Lower lobe of right lung (tissue), 2 donors: Measurements from ENCODE around the gene STIMATE. TPM values are rescaled to one million over a fixed set of nuclear protein-coding genes. Genes with fewer than 3 reads are reported as not detected.
A peak's percentile ranks its signal among the peaks of the same experiment; 100 is the strongest.

ENCODE experiments used
- ATAC-seq, 2 donors: fragments of 200-7000 bp; cut with Tn5 transposase; one replicate each; pipeline ENCODE4 v1.9.1; 2020 to 2022; ENCODE audit warnings: mild to moderate bottlenecking in 2 of 2, moderate library complexity in 2 of 2
- DNase-seq: peaks from one replicate; pipeline ENCODE4 v3.0.0-alpha.2; 2020
- H3K27ac ChIP-seq: fragments of 200-600 bp; one replicate; pipeline ENCODE4 v1.8.0; 2022
- H3K27me3 ChIP-seq: fragments of 200-600 bp; one replicate; pipeline ENCODE4 v1.8.0; 2022; ENCODE audit warnings: low read depth
- H3K36me3 ChIP-seq: fragments of 200-600 bp; one replicate; pipeline ENCODE4 v1.8.0; 2022; ENCODE audit warnings: mild to moderate bottlenecking
- H3K4me1 ChIP-seq: fragments of 200-600 bp; one replicate; pipeline ENCODE4 v1.8.0; 2022
- H3K4me3 ChIP-seq: fragments of 200-600 bp; one replicate; pipeline ENCODE4 v1.8.0; 2022; ENCODE audit warnings: mild to moderate bottlenecking
- H3K9me3 ChIP-seq: fragments of 200-600 bp; one replicate; pipeline ENCODE4 v1.8.0; 2022
- CTCF ChIP-seq: fragments of 200-600 bp; IDR thresholded peaks from one replicate; pipeline ENCODE4 v1.8.0; 2022; ENCODE audit warnings: antibody characterized with exemption, mild to moderate bottlenecking
- intact Hi-C: fragments of 100-400 bp; cut with DNase I; formaldehyde crosslinking; loops from one replicate; pipeline ENCODE4 v1.11.0; 2022
- total RNA-seq: library from RNA; stranded (reverse); fragmentation: NEBNext Ultra II Directional; extraction: Animal tissue kit (Norgen Biotek cat#: 25700); gene quantifications from one replicate; pipeline ENCODE4 v1.2.1, GENCODE V29; 2021
- donor health status: DM: no; HTN: yes; CAD: no; lungs with severe emphysema.

Gene STIMATE
- total RNA-seq, 1 donor from 2014 or later, result 42.4 TPM

DNA sequence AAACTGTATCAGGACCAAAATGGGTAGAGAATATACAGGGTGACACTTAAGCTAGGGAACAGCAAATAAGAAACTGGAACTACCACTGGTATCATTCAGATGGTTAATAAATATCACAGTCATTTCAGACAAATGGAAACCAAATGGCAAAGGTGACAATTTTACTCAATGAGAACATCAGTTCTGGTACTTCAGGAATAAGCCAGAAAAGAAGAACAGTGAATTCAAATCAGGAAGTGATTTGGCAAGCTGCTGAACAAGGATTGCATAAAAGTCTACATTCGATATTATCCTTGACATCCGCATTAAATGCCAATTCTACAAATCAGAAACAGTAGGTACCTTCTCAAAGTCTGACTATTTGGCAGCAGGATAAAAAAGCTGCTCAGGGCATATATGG is 23.5 kb upstream of the STIMATE start:
- no peak overlapping the region for H3K4me3 ChIP-seq
- no peak for TF ChIP-seq CTCF
- H3K27me3 ChIP-seq, result no peaks in the 10 kb centered on the region
- no peak for ATAC-seq
- peaks cover 50% of the 10 kb centered on the region for H3K36me3 ChIP-seq
- H3K4me1 ChIP-seq, result peaks cover 2% of the 10 kb centered on the region
- intact Hi-C loops, result no loop called here
- H3K27ac ChIP-seq, result no peak overlapping the region
- DNase-seq, result no peak
- no peaks in the 10 kb centered on the region for H3K9me3 ChIP-seq

DNA sequence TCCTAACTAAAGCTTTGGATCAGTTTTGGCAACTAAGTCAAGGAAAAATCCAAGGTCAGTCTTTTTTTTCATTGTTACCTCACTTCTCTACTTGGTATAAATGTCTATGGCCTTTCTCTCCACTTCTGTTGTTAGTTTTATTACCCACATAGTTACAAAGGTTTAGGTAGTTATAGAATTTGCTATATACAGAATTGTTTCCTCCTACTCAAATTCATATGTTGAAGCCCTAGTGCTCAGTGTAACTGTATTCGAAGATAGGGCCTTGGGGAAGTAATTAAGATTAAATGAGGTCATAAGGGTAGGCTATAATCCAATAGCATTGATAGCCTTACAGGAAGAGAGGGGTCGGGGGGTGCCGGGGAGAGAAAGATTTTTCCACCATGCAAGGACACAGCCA is 19.7 kb upstream of the STIMATE start:
- ATAC-seq (no peak), DNase-seq (no peak)
- Histone ChIP-seq H3K9me3 (no peaks in the 10 kb centered on the region), H3K4me3 (no peak overlapping the region), H3K4me1 (no peaks in the 10 kb centered on the region), H3K27me3 (no peaks in the 10 kb centered on the region), H3K36me3 (peaks cover 59% of the 10 kb centered on the region), H3K27ac (no peak overlapping the region)
- TF ChIP-seq CTCF, result no peak
- intact Hi-C loops, result no loop called here

DNA sequence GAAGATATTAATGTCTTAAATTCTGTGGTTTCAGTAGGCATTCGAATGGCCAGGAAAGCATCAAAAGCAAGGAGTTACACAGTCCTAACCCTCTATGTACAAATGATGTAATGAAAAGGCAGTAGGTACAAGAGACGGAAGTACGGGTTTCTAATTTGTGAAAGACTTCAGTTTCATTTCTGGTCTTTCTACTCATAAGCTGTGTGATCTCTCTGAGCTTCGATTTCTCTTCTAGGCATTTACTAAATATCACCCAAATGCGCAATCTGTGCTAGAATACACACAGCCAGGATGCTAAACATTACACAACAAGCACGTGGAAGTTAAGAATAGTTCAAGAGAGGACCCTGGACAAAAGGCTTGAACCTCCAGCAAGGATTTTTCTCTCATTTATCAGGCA is 17.9 kb upstream of the STIMATE start:
- intact Hi-C loops, result no loop called here
- Histone ChIP-seq H3K27me3 (no peaks in the 10 kb centered on the region), H3K36me3 (peaks cover 64% of the 10 kb centered on the region), H3K27ac (no peak overlapping the region), H3K4me1 (no peaks in the 10 kb centered on the region), H3K4me3 (no peak overlapping the region), H3K9me3 (no peaks in the 10 kb centered on the region)
- TF ChIP-seq CTCF, result no peak
- DNase-seq (no peak), ATAC-seq (peak; percentile 70 to 83)

GRCh38 chr3:52912885-52913731 is 15.8 kb upstream of the STIMATE start:
- Histone ChIP-seq H3K27ac (no peak overlapping the region), H3K36me3 (peaks cover 57% of the 10 kb centered on the region), H3K9me3 (no peaks in the 10 kb centered on the region), H3K4me3 (no peak overlapping the region), H3K27me3 (no peaks in the 10 kb centered on the region), H3K4me1 (no peaks in the 10 kb centered on the region)
- DNase-seq, result no peak
- ATAC-seq, result no peak
- TF ChIP-seq CTCF, result no peak
- intact Hi-C loops, result no loop called here

GRCh38 chr3:52910823-52911222 is 13.5 kb upstream of the STIMATE start:
- ATAC-seq (no peak), DNase-seq (no peak)
- Histone ChIP-seq H3K4me1 (no peaks in the 10 kb centered on the region), H3K36me3 (peaks cover 66% of the 10 kb centered on the region), H3K27me3 (no peaks in the 10 kb centered on the region), H3K4me3 (no peak overlapping the region), H3K9me3 (no peaks in the 10 kb centered on the region), H3K27ac (no peak overlapping the region)
- no peak for TF ChIP-seq CTCF
- intact Hi-C loops, result no loop called here
